IMR-90 (cell line): ENCODE results near the gene VAMP3. TPM values are rescaled to one million over a fixed set of nuclear protein-coding genes. Genes with fewer than 3 reads are reported as not detected.

Source experiments
- ATAC-seq: fragments of 200-7000 bp; cut with Tn5 transposase; 2 replicates; pipeline ENCODE4 v1.9.1; 2020; ENCODE audit warnings: low read depth, mild to moderate bottlenecking, moderate library complexity
- BruUV-seq: library from RNA; stranded (reverse); fragments of 400-500 nt; replicated peaks from 2 replicates; lab custom pipeline; 2021; lab: Mats Ljungman, UMichigan
- CTCF ChIA-PET: fragments of 300-600 bp; formaldehyde crosslinking; extraction: SDS; loops from one replicate; lab custom pipeline; 2021; ENCODE audit warnings: antibody characterized with exemption; lab: Yijun Ruan, JAX
- POLR2A ChIA-PET: fragments of 300-600 bp; sonication (Branson Sonifier 250); formaldehyde crosslinking; loops from one replicate; lab custom pipeline; 2022; ENCODE audit warnings: antibody characterized with exemption; ENCODE audit not compliant: unreplicated experiment; lab: Charles Lee
- DNase-seq: peaks from one replicate; pipeline ENCODE4 v3.0.0; 2013
- H2AFZ ChIP-seq: replicated peaks from 2 replicates; pipeline ENCODE3; 2013; ENCODE audit warnings: low read length, mild to moderate bottlenecking; ENCODE audit not compliant: poor library complexity
- H2AK5ac ChIP-seq: 2 replicates; pipeline ENCODE4 v1.6.1; 2013; ENCODE audit warnings: low read depth, low read length, inconsistent platforms
- H2AK9ac ChIP-seq: replicated peaks from 2 replicates; pipeline ENCODE3; 2013; ENCODE audit warnings: mild to moderate bottlenecking, low read depth, low read length, moderate library complexity; ENCODE audit not compliant: poor library complexity
- H2BK120ac ChIP-seq: 2 replicates; pipeline ENCODE4 v1.6.1; 2013; ENCODE audit warnings: low read depth, low read length, inconsistent platforms
- H2BK15ac ChIP-seq: 3 replicates; pipeline ENCODE4 v1.6.1; 2013; ENCODE audit warnings: low read depth, low read length, inconsistent platforms
- H2BK20ac ChIP-seq: 2 replicates; pipeline ENCODE4 v1.6.1; 2013; ENCODE audit warnings: low read depth, mild to moderate bottlenecking, inconsistent platforms, low read length, moderate library complexity
- H2BK5ac ChIP-seq: 2 replicates; pipeline ENCODE4 v1.6.1; 2013; ENCODE audit warnings: mild to moderate bottlenecking, low read depth, low read length, inconsistent platforms; ENCODE audit not compliant: poor library complexity, severe bottlenecking
- H3K14ac ChIP-seq: replicated peaks from 2 replicates; pipeline ENCODE4 v1.6.1; 2013; ENCODE audit warnings: low read depth, low read length, inconsistent platforms
- H3K18ac ChIP-seq: 2 replicates; pipeline ENCODE4 v1.6.1; 2013; ENCODE audit warnings: low read depth, low read length, control low read depth
- H3K23ac ChIP-seq: 2 replicates; pipeline ENCODE4 v1.6.1; 2013; ENCODE audit warnings: low read depth, low read length, inconsistent platforms
- H3K27ac ChIP-seq: 2 replicates; pipeline ENCODE4 v1.5.1; 2013; ENCODE audit warnings: mild to moderate bottlenecking, control low read depth, low read length; ENCODE audit not compliant: insufficient read depth
- H3K27me3 ChIP-seq: 2 replicates; pipeline ENCODE4 v1.6.1; 2013; ENCODE audit warnings: low read length; ENCODE audit not compliant: control insufficient read depth, insufficient read depth
- H3K36me3 ChIP-seq: 2 replicates; pipeline ENCODE4 v1.6.1; 2013; ENCODE audit warnings: low read length, mixed read lengths; ENCODE audit not compliant: control insufficient read depth, insufficient read depth
- H3K4ac ChIP-seq: 2 replicates; pipeline ENCODE4 v1.6.1; 2013; ENCODE audit warnings: low read depth, low read length, inconsistent platforms
- H3K4me1 ChIP-seq: 2 replicates; pipeline ENCODE4 v1.6.1; 2013; ENCODE audit warnings: low read length, mixed read lengths; ENCODE audit not compliant: control insufficient read depth, insufficient read depth
- H3K4me2 ChIP-seq: 2 replicates; pipeline ENCODE4 v1.6.1; 2013; ENCODE audit warnings: low read depth, mild to moderate bottlenecking, control low read depth, low read length, moderate library complexity
- H3K4me3 ChIP-seq: 2 replicates; pipeline ENCODE4 v1.5.1; 2013; ENCODE audit warnings: low read depth, mild to moderate bottlenecking, control low read depth, low read length, moderate library complexity; ENCODE audit not compliant: insufficient read depth
- H3K56ac ChIP-seq: 2 replicates; pipeline ENCODE4 v1.6.1; 2013; ENCODE audit warnings: low read length, inconsistent platforms; ENCODE audit not compliant: insufficient read depth; ENCODE audit errors: extremely low read depth
- H3K79me1 ChIP-seq, 2 experiments: 2 replicates each; pipeline ENCODE4 v1.6.1; 2013; ENCODE audit warnings: low read length in 2 of 2, inconsistent platforms in 1 of 2, low read depth in 1 of 2
- H3K9ac ChIP-seq: 2 replicates; pipeline ENCODE4 v1.6.1; 2013; ENCODE audit warnings: low read depth, low read length, control low read depth
- H3K9me1 ChIP-seq: 2 replicates; pipeline ENCODE4 v1.6.1; 2013; ENCODE audit warnings: low read length, inconsistent platforms; ENCODE audit not compliant: insufficient read depth
- H3K9me3 ChIP-seq: 2 replicates; pipeline ENCODE4 v1.6.1; 2013; ENCODE audit warnings: low read length; ENCODE audit not compliant: control insufficient read depth, insufficient read depth
- H4K20me1 ChIP-seq: 2 replicates; pipeline ENCODE4 v1.6.1; 2013; ENCODE audit warnings: low read length, inconsistent platforms; ENCODE audit not compliant: insufficient read depth
- H4K5ac ChIP-seq: 2 replicates; pipeline ENCODE4 v1.6.1; 2013; ENCODE audit warnings: mild to moderate bottlenecking, low read depth, low read length, control low read depth
- H4K8ac ChIP-seq, 2 experiments: 2 replicates each; pipeline ENCODE4 v1.6.1; 2013; ENCODE audit warnings: low read depth in 2 of 2, low read length in 2 of 2, control low read depth in 1 of 2, inconsistent platforms in 1 of 2
- H4K91ac ChIP-seq: 2 replicates; pipeline ENCODE4 v1.6.1; 2013; ENCODE audit warnings: low read depth, low read length, inconsistent platforms; ENCODE audit not compliant: insufficient read depth
- NFE2L2 ChIP-seq: fragments of 150-350 bp; IDR thresholded peaks from 2 replicates; pipeline ENCODE4 v1.6.1; 2016; ENCODE audit warnings: low read depth, mild to moderate bottlenecking, low read length
- RAD21 ChIP-seq: IDR thresholded peaks from 2 replicates; pipeline ENCODE4 v1.6.1; 2012; ENCODE audit warnings: low read length, improper control_type of control experiment
- SMC3 ChIP-seq: fragments of 150-350 bp; IDR thresholded peaks from 2 replicates; pipeline ENCODE4 v1.6.1; 2016; ENCODE audit warnings: low read depth, mild to moderate bottlenecking, antibody characterized with exemption, low read length, moderate library complexity
- WGBS, 2 experiments: methylation state at CpG; one replicate each; pipeline versions ENCODE4 v1.1.5 to v1.1.7; 2013; ENCODE audit warnings: missing lambda C conversion rate in 2 of 2; ENCODE audit not compliant: insufficient read length in 1 of 2; ENCODE audit errors: extremely low coverage in 2 of 2; 5-methylcytosine and 5-hydroxymethylcytosine counted together
- dilution Hi-C: fragments of 300-500 bp; cut with HindIII; formaldehyde crosslinking; loops from one replicate; pipeline ENCODE4 v1.14.3; 2018; ENCODE audit warnings: low sequenced_read_pairs; ENCODE audit not compliant: unreplicated experiment
- in situ Hi-C: fragments of 300-500 bp; cut with MboI; formaldehyde crosslinking; loops from 3 replicates; pipeline ENCODE4 v1.14.3; 2019; ENCODE audit warnings: low sequenced_read_pairs, inconsistent platforms, mixed read lengths
- intact Hi-C: fragments of 100-400 bp; cut with micrococcal nuclease; formaldehyde crosslinking; loops from 2 replicates; pipeline ENCODE4 v1.10.0; 2022
- polyA plus RNA-seq, 3 experiments: library from polyadenylated mRNA; depleted of rRNA; stranded (reverse); fragments of >200 nt; gene quantifications; 2 replicates each; pipeline ENCODE4 v1.2.3, GENCODE V29; 2012; ENCODE audit warnings: low replicate concordance in 1 of 3
- total RNA-seq: library from RNA; depleted of rRNA; stranded (reverse); fragments of >200 nt; gene quantifications from 2 replicates; pipeline ENCODE4 v1.2.3, GENCODE V29; 2012

VAMP3 gene
- total and polyA plus RNA-seq, 2 of the 4 experiments (the other 2 are of a cell fraction): 99.1 to 354 TPM

- POLR2A ChIA-PET: no interaction called here
- H2BK20ac ChIP-seq: no peak overlapping the region
- no peak overlapping the region for H3K27ac ChIP-seq
- no peak overlapping the region for H2BK15ac ChIP-seq
- TF ChIP-seq SMC3: no peak
- no peak for TF ChIP-seq NFE2L2
- no peak for TF ChIP-seq RAD21
- no peak overlapping the region for H3K9ac ChIP-seq
- H4K5ac ChIP-seq: no peak overlapping the region
- in situ Hi-C loops: no loop called here
- no peak overlapping the region for H2BK120ac ChIP-seq
- no peak overlapping the region for H3K56ac ChIP-seq
- CTCF ChIA-PET: interaction anchor here (0.7 to 1.3 kb wide), 3 partner anchors 9 to 92 kb away, joined by 3 to 4 read pairs (median 3); no protein-coding TSS in a partner anchor
- no peaks in the 10 kb centered on the region for H3K79me1 ChIP-seq
- no peaks in the 10 kb centered on the region for H4K20me1 ChIP-seq
- DNase-seq (no peak), ATAC-seq (no peak)
- no peak overlapping the region for H3K4ac ChIP-seq
- no peak overlapping the region for H3K23ac ChIP-seq
- H4K91ac ChIP-seq: no peak overlapping the region
- peaks cover 10% of the 10 kb centered on the region for H3K27me3 ChIP-seq
- BruUV-seq: no TSS peak
- no peaks in the 10 kb centered on the region for H3K9me1 ChIP-seq
- no peak overlapping the region for H2AFZ ChIP-seq
- no peak overlapping the region for H3K4me3 ChIP-seq
- dilution Hi-C loops: no loop called here
- no peak overlapping the region for H3K14ac ChIP-seq
- no peaks in the 10 kb centered on the region for H3K9me3 ChIP-seq
- H2BK5ac ChIP-seq: no peak overlapping the region
- no peak overlapping the region for H3K4me2 ChIP-seq
- intact Hi-C loops: no loop called here
- no peak overlapping the region for H2AK5ac ChIP-seq
- no peaks in the 10 kb centered on the region for H3K4me1 ChIP-seq
- WGBS, 2 experiments: 100% methylated on average over 1 of the region's 3 CpGs; no CpG with 5 or more reads in 1 of the 2 experiments
- no peak overlapping the region for H4K8ac ChIP-seq
- no peak overlapping the region for H3K18ac ChIP-seq
- H2AK9ac ChIP-seq: no peak overlapping the region
- no peaks in the 10 kb centered on the region for H3K36me3 ChIP-seq
These were observed 10.0 kb upstream of the VAMP3 start for GRCh38 chr1:7761103-7761502.
